ENCODE data around the gene HEXB.

The HEXB gene

GRCh38 chr5:74660873-74661272 lies 24.2 kb upstream of the HEXB start:
- no peak for TF ChIP-seq CTCF (IDR thresholded peaks at IDR 0.05)

DNA sequence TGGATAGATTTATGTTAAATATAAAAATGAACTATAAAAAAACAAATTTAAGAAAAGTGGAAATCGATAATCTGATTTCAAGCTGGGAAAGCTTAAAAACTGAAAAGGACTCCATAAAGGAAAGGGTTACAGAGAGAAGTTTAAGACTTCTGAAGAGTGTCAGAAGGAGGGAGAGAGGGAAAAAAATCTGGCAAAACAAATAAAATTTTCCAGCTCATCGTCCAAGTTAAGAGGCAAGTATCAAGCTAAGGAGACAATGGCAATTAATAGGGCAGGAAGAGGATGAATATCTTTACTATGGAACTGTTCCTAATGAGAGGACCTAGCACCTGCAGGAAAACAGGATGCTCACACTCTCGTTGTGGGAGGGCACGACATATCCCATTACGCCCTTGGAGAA lies 20.5 kb upstream of the HEXB start:
- TF ChIP-seq CTCF (IDR thresholded peaks at IDR 0.05): no peak

- no peak for TF ChIP-seq CTCF (IDR thresholded peaks at IDR 0.05)
These were observed 19.8 kb upstream of the HEXB start for GRCh38 chr5:74665273-74665672.

GRCh38 chr5:74665816-74666215 lies 19.2 kb upstream of the HEXB start:
- no peak for TF ChIP-seq CTCF (IDR thresholded peaks at IDR 0.05)

DNA sequence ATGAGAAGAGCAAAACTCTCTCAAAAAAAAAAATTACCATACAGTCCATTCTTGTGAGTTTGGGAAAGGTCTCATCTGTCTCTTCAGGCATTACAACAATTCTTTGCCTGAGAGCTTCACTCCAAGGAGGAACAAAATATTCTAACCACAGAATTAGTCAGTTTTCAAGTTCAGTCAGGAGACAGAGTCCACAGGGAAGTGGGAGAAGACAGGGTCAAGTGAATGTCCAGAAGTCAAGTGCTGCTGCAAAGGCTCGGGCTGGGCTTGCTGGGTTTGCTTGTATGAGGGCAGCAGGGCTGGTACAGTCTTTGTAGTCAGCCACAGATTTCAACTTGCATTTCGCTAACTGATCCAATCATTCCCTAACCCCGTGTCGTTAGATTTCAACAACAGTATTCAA lies 17.6 kb upstream of the HEXB start:
- TF ChIP-seq CTCF (IDR thresholded peaks at IDR 0.05): no peak

DNA sequence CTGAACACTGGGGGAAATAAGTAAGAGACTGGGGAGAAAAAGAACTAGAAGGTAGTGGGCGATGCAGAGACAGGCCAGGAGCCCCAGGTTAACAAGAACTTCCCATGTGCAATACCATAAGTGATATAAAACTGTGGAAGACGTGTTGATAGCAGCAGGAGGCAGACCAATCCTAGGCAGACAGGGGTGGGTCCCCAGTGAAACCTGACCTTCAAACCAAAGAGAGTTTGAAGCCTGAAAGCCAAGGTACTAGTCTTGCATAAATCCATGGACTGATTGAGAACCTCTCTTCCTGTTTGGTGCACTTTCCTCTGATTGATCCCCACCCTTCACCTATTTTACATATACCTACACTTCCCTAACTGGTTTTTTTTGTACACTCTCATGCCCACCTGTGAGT lies 15.2 kb upstream of the HEXB start:
- no peak for TF ChIP-seq CTCF (IDR thresholded peaks at IDR 0.05)

DNA sequence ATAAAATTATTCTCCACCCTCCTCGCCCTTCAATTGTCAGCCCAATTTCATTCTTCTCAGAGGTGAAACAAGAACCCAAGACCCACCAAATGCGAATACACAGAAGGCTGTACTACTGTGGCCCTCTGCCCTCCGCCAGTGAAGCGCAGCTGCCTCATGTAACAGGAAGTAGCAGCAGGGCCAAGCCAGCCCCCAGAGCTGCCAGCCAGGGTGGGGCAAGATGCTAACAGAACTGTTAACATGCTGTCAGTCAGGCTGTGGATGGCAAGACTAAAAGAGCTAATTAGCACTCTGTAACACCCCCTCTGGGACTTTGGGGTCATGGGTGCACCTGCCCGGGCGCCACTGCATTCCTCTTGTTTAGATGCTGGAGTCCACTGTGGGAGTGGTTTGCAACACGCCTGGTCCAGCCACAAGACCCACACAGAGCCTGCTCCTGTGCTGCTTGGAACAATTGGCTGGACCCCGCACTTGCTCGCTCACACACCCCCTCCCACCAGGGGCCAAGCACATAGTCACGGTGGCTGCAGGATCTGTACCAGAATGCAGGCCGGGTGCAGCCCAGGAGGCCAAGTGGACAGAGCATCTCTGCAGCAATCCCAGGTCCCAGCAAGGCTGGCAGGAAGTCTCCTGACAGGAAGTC lies 14.5 kb upstream of the HEXB start:
- TF ChIP-seq CTCF (IDR thresholded peaks at IDR 0.05): no peak

All from LNCAP (cell line).